Measurements from ENCODE around the gene C5orf34. TPM values are rescaled to one million over a fixed set of nuclear protein-coding genes. Genes with fewer than 3 reads are reported as not detected.

C5orf34 gene
- total and polyA plus RNA-seq, 2 donors (not counting 3 experiments of a cell fraction or from before 2014, with no cell fraction given): 2.1 to 6.5 TPM

DNA sequence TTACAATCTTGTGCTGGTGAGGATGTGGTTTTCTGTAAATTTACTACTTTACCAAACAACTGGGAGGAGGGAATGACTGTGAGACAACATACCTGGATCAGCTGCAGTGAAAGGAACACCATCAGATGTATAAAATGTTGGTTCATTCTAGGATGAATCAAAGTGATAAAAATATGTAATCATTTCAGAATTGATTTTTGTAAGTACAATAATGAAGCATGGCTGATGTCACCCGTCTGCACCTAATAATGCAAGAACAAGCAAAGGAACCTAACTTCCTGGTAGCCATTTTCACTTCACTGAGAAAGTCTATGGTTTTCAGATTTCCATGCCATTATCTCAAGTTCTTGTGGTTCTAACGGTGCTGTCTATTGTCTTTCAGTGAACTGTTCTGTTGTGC, 18.7 kb upstream of the C5orf34 start:
- Histone ChIP-seq H3K79me2 (ENCODE audit: control insufficient read depth, insufficient read depth, low read length) (no peaks in the 10 kb centered on the region), H3K36me3 (ENCODE audit: control insufficient read depth in 2 of 2, extremely low read depth in 1 of 2, insufficient read depth in 2 of 2, low read length in 2 of 2) (peaks cover 17 to 34% of the 10 kb centered on the region in 2 experiments), H4K20me1 (replicated peaks; ENCODE audit: control insufficient read depth, extremely low read depth, insufficient read depth, low read length) (no peaks in the 10 kb centered on the region), H3K9me3 (replicated peaks; ENCODE audit: control insufficient read depth, insufficient read depth, low read length) (no peaks in the 10 kb centered on the region), H3K9ac (replicated peaks; ENCODE audit: extremely low read depth, insufficient read depth, low read length) (no peak overlapping the region), H2AFZ (ENCODE audit: low read depth, low read length) (no peak overlapping the region), H3K27ac (ENCODE audit: insufficient read depth, low read depth, low read length) (no peak overlapping the region), H3K9me1 (replicated peaks; ENCODE audit: control insufficient read depth, extremely low read depth, insufficient read depth, low read length) (no peaks in the 10 kb centered on the region), H3K4me1 (ENCODE audit: control insufficient read depth, extremely low read depth, insufficient read depth, low read length) (no peaks in the 10 kb centered on the region), H3K4me2 (ENCODE audit: insufficient read depth, low read length) (no peak overlapping the region), H3K4me3 (replicated peaks in 1 of 3; ENCODE audit: insufficient read depth in 1 of 3, low read depth in 1 of 3, low read length in 3 of 3) (no peak overlapping the region), H3K27me3 (ENCODE audit: control insufficient read depth in 2 of 2, insufficient read depth in 2 of 2, low read length in 2 of 2) (no peaks in the 10 kb centered on the region)
- intact Hi-C loops (cut with micrococcal nuclease) (no loop called here), dilution Hi-C loops (cut with MboI; ENCODE audit: extremely low pct_ligation_motif_present, low sequenced_read_pairs) (no loop called here)
- TF ChIP-seq, protein P1, sequence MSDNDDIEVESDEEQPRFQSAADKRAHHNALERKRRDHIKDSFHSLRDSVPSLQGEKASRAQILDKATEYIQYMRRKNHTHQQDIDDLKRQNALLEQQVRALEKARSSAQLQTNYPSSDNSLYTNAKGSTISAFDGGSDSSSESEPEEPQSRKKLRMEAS (IDR thresholded peaks at IDR 0.05; ENCODE audit: insufficient read depth, insufficient read length): no peak
- no peak for TF ChIP-seq EZH2 (IDR thresholded peaks at IDR 0.05; ENCODE audit: borderline replicate concordance, low read depth, low read length, severe bottlenecking)
- no peak for TF ChIP-seq FOS (IDR thresholded peaks at IDR 0.05; ENCODE audit: borderline replicate concordance, insufficient read depth, low read length)
- TF ChIP-seq GATA2 (IDR thresholded peaks at IDR 0.05; ENCODE audit: insufficient read depth, insufficient read length, low read depth, low read length): no peak
- no peak for TF ChIP-seq POLR2A (IDR thresholded peaks at IDR 0.05; ENCODE audit: low read depth, low read length)
- TF ChIP-seq POLR2AphosphoS5 (IDR thresholded peaks at IDR 0.05; ENCODE audit: insufficient read depth, low read depth, low read length): no peak
- no peak for TF ChIP-seq JUN (IDR thresholded peaks at IDR 0.05; ENCODE audit: borderline replicate concordance, insufficient read depth, insufficient read length, low read depth)
- TF ChIP-seq, protein P2, sequence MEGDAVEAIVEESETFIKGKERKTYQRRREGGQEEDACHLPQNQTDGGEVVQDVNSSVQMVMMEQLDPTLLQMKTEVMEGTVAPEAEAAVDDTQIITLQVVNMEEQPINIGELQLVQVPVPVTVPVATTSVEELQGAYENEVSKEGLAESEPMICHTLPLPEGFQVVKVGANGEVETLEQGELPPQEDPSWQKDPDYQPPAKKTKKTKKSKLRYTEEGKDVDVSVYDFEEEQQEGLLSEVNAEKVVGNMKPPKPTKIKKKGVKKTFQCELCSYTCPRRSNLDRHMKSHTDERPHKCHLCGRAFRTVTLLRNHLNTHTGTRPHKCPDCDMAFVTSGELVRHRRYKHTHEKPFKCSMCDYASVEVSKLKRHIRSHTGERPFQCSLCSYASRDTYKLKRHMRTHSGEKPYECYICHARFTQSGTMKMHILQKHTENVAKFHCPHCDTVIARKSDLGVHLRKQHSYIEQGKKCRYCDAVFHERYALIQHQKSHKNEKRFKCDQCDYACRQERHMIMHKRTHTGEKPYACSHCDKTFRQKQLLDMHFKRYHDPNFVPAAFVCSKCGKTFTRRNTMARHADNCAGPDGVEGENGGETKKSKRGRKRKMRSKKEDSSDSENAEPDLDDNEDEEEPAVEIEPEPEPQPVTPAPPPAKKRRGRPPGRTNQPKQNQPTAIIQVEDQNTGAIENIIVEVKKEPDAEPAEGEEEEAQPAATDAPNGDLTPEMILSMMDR (IDR thresholded peaks at IDR 0.05; ENCODE audit: extremely low read depth in 1 of 2, insufficient read depth in 1 of 2, low read depth in 1 of 2, low read length in 2 of 2): no peak
- no peak for TF ChIP-seq MYC (IDR thresholded peaks at IDR 0.05; ENCODE audit: low read depth, low read length)
- no peak for FAIRE-seq
- ChIA-PET CTCF (interaction anchor here (1.0 to 1.1 kb wide), 2 partner anchors 11 to 14 kb away, joined by 3 to 4 read pairs; no protein-coding TSS in a partner anchor), POLR2A (no interaction called here)
- no peak for DNase-seq (ENCODE audit: low read depth, low spot score)
- BruUV-seq (replicated peaks): no TSS peak
